HepG2 (cell line): ENCODE data around the gene EXOSC7. TPM values are rescaled to one million over a fixed set of nuclear protein-coding genes. Genes with fewer than 3 reads are reported as not detected.

ENCODE experiments used
- ARNTL ChIP-seq: sonication (generic); formaldehyde crosslinking; IDR thresholded peaks from 2 replicates; pipeline ENCODE4 v1.4.0; 2020; ENCODE audit warnings: mild to moderate bottlenecking, missing genetic modification reagents
- BRCA1 ChIP-seq: sonication (generic); formaldehyde crosslinking; IDR thresholded peaks from 2 replicates; pipeline ENCODE4 v1.4.0; 2020; ENCODE audit warnings: missing genetic modification reagents
- ELF4 ChIP-seq: sonication (generic); formaldehyde crosslinking; IDR thresholded peaks from 2 replicates; pipeline ENCODE4 v1.5.0; 2020; ENCODE audit warnings: missing genetic modification reagents, mild to moderate bottlenecking, moderate library complexity, borderline replicate concordance
- GTF2F1 ChIP-seq: fragments of 150-350 bp; IDR thresholded peaks from 2 replicates; pipeline ENCODE4 v1.6.1; 2014; ENCODE audit warnings: low read length
- HMGXB4 ChIP-seq, 2 experiments: sonication (generic) in 1 of 2; formaldehyde crosslinking in 1 of 2; IDR thresholded peaks; 2 replicates each; pipeline versions ENCODE4 v1.4.0 to v1.6.1; 2018 to 2020; ENCODE audit warnings: missing genetic modification reagents in 2 of 2, borderline replicate concordance in 1 of 2, low read depth in 1 of 2, mild to moderate bottlenecking in 1 of 2, missing biosample characterization in 1 of 2
- HNF1A ChIP-seq, 2 experiments: sonication (generic) in 1 of 2; formaldehyde crosslinking in 1 of 2; IDR thresholded peaks; 2 replicates each; pipeline versions ENCODE4 v1.4.0 to v1.6.1; 2016 to 2020; ENCODE audit warnings: borderline replicate concordance in 1 of 2, low read depth in 1 of 2, mild to moderate bottlenecking in 1 of 2, missing genetic modification reagents in 1 of 2
- NFIC ChIP-seq: IDR thresholded peaks from 2 replicates; pipeline ENCODE4 v1.6.1; 2012; ENCODE audit warnings: mild to moderate bottlenecking, low read length, inconsistent platforms
- PHF5A ChIP-seq: IDR thresholded peaks from one replicate; pipeline ENCODE4 v1.6.1; 2018; ENCODE audit warnings: low read depth, missing genetic modification reagents; ENCODE audit not compliant: unreplicated experiment
- SSRP1 ChIP-seq: IDR thresholded peaks from 2 replicates; pipeline ENCODE4 v1.6.1; 2016; ENCODE audit warnings: control low read depth
- TAF1 ChIP-seq: sonication (generic); formaldehyde crosslinking; IDR thresholded peaks from 2 replicates; pipeline ENCODE4 v1.4.0; 2020; ENCODE audit warnings: missing genetic modification reagents
- TFDP2 ChIP-seq: sonication (generic); formaldehyde crosslinking; IDR thresholded peaks from 2 replicates; pipeline ENCODE4 v1.4.0; 2020; ENCODE audit warnings: missing genetic modification reagents
- ZNF143 ChIP-seq: sonication (generic); formaldehyde crosslinking; IDR thresholded peaks from 2 replicates; pipeline ENCODE4 v1.4.0; 2020; ENCODE audit warnings: missing genetic modification reagents
- ZNF180 ChIP-seq: sonication (generic); formaldehyde crosslinking; IDR thresholded peaks from 2 replicates; pipeline ENCODE4 v1.4.0; 2020; ENCODE audit warnings: low read depth, missing genetic modification reagents, borderline replicate concordance
- ZNF44 ChIP-seq: sonication (generic); formaldehyde crosslinking; IDR thresholded peaks from 2 replicates; pipeline ENCODE4 v1.5.1; 2020; ENCODE audit warnings: mild to moderate bottlenecking, missing genetic modification reagents
- ZNF569 ChIP-seq: sonication (generic); formaldehyde crosslinking; IDR thresholded peaks from 2 replicates; pipeline ENCODE4 v1.5.0; 2020; ENCODE audit warnings: mild to moderate bottlenecking, missing genetic modification reagents, moderate library complexity, borderline replicate concordance
- ZNF598 ChIP-seq: sonication (generic); formaldehyde crosslinking; IDR thresholded peaks from 2 replicates; pipeline ENCODE4 v1.5.1; 2020; ENCODE audit warnings: mild to moderate bottlenecking, missing genetic modification reagents, borderline replicate concordance
- ZNF747 ChIP-seq: sonication (generic); formaldehyde crosslinking; IDR thresholded peaks from 2 replicates; pipeline ENCODE4 v1.8.1; 2023; ENCODE audit warnings: missing genetic modification reagents, mild to moderate bottlenecking, borderline replicate concordance
- polyA plus RNA-seq, 8 experiments: library from polyadenylated mRNA; depleted of rRNA in 3 of 8; stranded (reverse) in 7 of 8; unstranded in 1 of 8; fragments of >200 nt; fragmentation: Illumina TruSeq in 4 of 8; extraction: Trizol in 4 of 8; gene quantifications; 2 replicates each; pipeline versions ENCODE4 v1.2.1 to v1.2.3, GENCODE V29; 2011 to 2016; ENCODE audit warnings: low read depth in 4 of 8, missing spikeins in 1 of 8, mixed read lengths in 1 of 8; ENCODE audit not compliant: insufficient read depth in 1 of 8
- total RNA-seq, 5 experiments: library from RNA; depleted of rRNA; stranded (reverse); fragments of >200 nt; fragmentation: Illumina TruSeq; extraction: Trizol; gene quantifications; 2 replicates each; pipeline ENCODE4 v1.2.3, GENCODE V29; 2016; ENCODE audit warnings: low read depth in 1 of 5
- TF ChIP-seq, protein P1 (sequence below): sonication (generic); formaldehyde crosslinking; IDR thresholded peaks from 2 replicates; pipeline ENCODE4 v1.4.0; 2020; ENCODE audit warnings: missing genetic modification reagents
- TF ChIP-seq, protein P2 (sequence below): sonication (generic); formaldehyde crosslinking; IDR thresholded peaks from 2 replicates; pipeline ENCODE4 v1.4.0; 2020; ENCODE audit warnings: missing genetic modification reagents

Gene EXOSC7
- total and polyA plus RNA-seq, 2 of the 13 experiments (the other 11 are each of a cell fraction or from before 2014, with no cell fraction given), result 68.3 to 74.7 TPM

GRCh38 chr3:44976002-44976815, at the start of gene EXOSC7, which contains the start of gene ZDHHC3 (continued):
- TF ChIP-seq, protein P1, sequence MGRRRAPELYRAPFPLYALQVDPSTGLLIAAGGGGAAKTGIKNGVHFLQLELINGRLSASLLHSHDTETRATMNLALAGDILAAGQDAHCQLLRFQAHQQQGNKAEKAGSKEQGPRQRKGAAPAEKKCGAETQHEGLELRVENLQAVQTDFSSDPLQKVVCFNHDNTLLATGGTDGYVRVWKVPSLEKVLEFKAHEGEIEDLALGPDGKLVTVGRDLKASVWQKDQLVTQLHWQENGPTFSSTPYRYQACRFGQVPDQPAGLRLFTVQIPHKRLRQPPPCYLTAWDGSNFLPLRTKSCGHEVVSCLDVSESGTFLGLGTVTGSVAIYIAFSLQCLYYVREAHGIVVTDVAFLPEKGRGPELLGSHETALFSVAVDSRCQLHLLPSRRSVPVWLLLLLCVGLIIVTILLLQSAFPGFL (CRISPR knock-in tag), result no peak
- TF ChIP-seq NFIC, result no peak
- TF ChIP-seq ZNF143 (CRISPR knock-in tag), result no peak
- TF ChIP-seq HNF1A (IDR thresholded peaks at IDR 0.05; ENCODE audit: low read depth), result no peak
- no peak for TF ChIP-seq HNF1A (CRISPR knock-in tag; IDR thresholded peaks at IDR 0.05; ENCODE audit: borderline replicate concordance)
- no peak for TF ChIP-seq SSRP1 (CRISPR knock-in tag)
- no peak for TF ChIP-seq ZNF44
- TF ChIP-seq ZNF598 (CRISPR knock-in tag), result no peak
- no peak for TF ChIP-seq ELF4
- TF ChIP-seq ZNF180 (CRISPR knock-in tag), result no peak
- TF ChIP-seq ARNTL, result 0 out of 2 replicates have a peak, but pooled peaks have one; percentile 31
- no peak for TF ChIP-seq ZNF569 (CRISPR knock-in tag)
- TF ChIP-seq, protein P2, sequence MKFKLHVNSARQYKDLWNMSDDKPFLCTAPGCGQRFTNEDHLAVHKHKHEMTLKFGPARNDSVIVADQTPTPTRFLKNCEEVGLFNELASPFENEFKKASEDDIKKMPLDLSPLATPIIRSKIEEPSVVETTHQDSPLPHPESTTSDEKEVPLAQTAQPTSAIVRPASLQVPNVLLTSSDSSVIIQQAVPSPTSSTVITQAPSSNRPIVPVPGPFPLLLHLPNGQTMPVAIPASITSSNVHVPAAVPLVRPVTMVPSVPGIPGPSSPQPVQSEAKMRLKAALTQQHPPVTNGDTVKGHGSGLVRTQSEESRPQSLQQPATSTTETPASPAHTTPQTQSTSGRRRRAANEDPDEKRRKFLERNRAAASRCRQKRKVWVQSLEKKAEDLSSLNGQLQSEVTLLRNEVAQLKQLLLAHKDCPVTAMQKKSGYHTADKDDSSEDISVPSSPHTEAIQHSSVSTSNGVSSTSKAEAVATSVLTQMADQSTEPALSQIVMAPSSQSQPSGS (CRISPR knock-in tag), result peak; percentile 71
- peak; percentile 94 for TF ChIP-seq TAF1
- TF ChIP-seq BRCA1 (CRISPR knock-in tag), result peak; percentile 30; the same call in 1 of the 2 replicates
- TF ChIP-seq TFDP2 (CRISPR knock-in tag), result 0 out of 2 replicates have a peak, but pooled peaks have one; percentile 56
- no peak for TF ChIP-seq ZNF747 (CRISPR knock-in tag)
- TF ChIP-seq HMGXB4 (CRISPR knock-in tag; IDR thresholded peaks at IDR 0.05; ENCODE audit: borderline replicate concordance in 1 of 2, low read depth in 1 of 2), result peak; percentile 70 to 80; a peak in 3 of 4 replicates
- no peak for TF ChIP-seq GTF2F1
- peak; percentile 50 for TF ChIP-seq PHF5A
